HEK293 (cell line): ENCODE data around the gene XIRP2.

ENCODE experiments used
- CTCF ChIA-PET: fragments of 350-600 bp; formaldehyde crosslinking; extraction: SDS; loops from one replicate; lab custom pipeline; 2021; ENCODE audit warnings: antibody characterized with exemption; lab: Yijun Ruan, JAX
- POLR2A ChIA-PET: fragments of 300-600 bp; formaldehyde crosslinking; extraction: SDS; loops from one replicate; lab custom pipeline; 2020; ENCODE audit warnings: antibody characterized with exemption, inconsistent platforms; lab: Yijun Ruan, JAX
- H3K27ac ChIP-seq: fragments of 200-500 bp; sonication (Bioruptor generic); 2 replicates; pipeline ENCODE4 v1.5.1; 2014; ENCODE audit warnings: low read depth, low read length, control low read depth, inconsistent platforms; ENCODE audit errors: extremely low read depth
- H3K36me3 ChIP-seq, 2 experiments: fragments of 200-500 bp in 1 of 2; sonication (Bioruptor generic) in 1 of 2; 1 replicate in 1 of 2; 2 replicates in 1 of 2; pipeline ENCODE4 v1.5.1; 2014 to 2017; ENCODE audit warnings: inconsistent platforms in 2 of 2, low read length in 2 of 2; ENCODE audit not compliant: control insufficient read depth in 2 of 2, insufficient read depth in 1 of 2
- H3K4me1 ChIP-seq: fragments of 200-500 bp; sonication (Bioruptor generic); 2 replicates; pipeline ENCODE4 v1.5.1; 2014; ENCODE audit warnings: mild to moderate bottlenecking, low read length, inconsistent platforms; ENCODE audit not compliant: control insufficient read depth, insufficient read depth
- H3K4me3 ChIP-seq: 2 replicates; pipeline ENCODE4 v1.5.1; 2011; ENCODE audit warnings: low read depth, mild to moderate bottlenecking, control low read depth, low read length, moderate library complexity
- H3K9me3 ChIP-seq: fragments of 200-500 bp; sonication (Bioruptor generic); 2 replicates; pipeline ENCODE4 v1.5.1; 2014; ENCODE audit warnings: low read depth, low read length, inconsistent platforms; ENCODE audit not compliant: control insufficient read depth, insufficient read depth
- FEZF1 ChIP-seq: fragments of 450-650 bp; formaldehyde crosslinking; IDR thresholded peaks from 2 replicates; pipeline ENCODE4 v1.5.1; 2016; ENCODE audit warnings: missing biosample characterization, missing genetic modification characterization
- IKZF3 ChIP-seq: fragments of 450-650 bp; IDR thresholded peaks from 2 replicates; pipeline ENCODE4 v1.5.0; 2018; ENCODE audit warnings: missing biosample characterization, mild to moderate bottlenecking, missing genetic modification characterization, moderate library complexity
- KLF7 ChIP-seq: fragments of 450-650 bp; formaldehyde crosslinking; IDR thresholded peaks from 2 replicates; pipeline ENCODE4 v1.5.1; 2016; ENCODE audit warnings: missing biosample characterization, missing genetic modification characterization, borderline replicate concordance
- SCRT2 ChIP-seq: fragments of 450-650 bp; formaldehyde crosslinking; IDR thresholded peaks from 2 replicates; pipeline ENCODE4 v1.5.1; 2016; ENCODE audit warnings: missing biosample characterization, missing genetic modification characterization
- YY2 ChIP-seq: fragments of 450-650 bp; formaldehyde crosslinking; IDR thresholded peaks from 2 replicates; pipeline ENCODE4 v1.5.1; 2016; ENCODE audit warnings: missing biosample characterization, missing genetic modification characterization
- ZBTB20 ChIP-seq: fragments of 450-650 bp; formaldehyde crosslinking; IDR thresholded peaks from 2 replicates; pipeline ENCODE4 v1.5.1; 2016; ENCODE audit warnings: missing biosample characterization, missing genetic modification characterization
- ZEB2 ChIP-seq: fragments of 450-650 bp; formaldehyde crosslinking; IDR thresholded peaks from 2 replicates; pipeline ENCODE4 v1.5.1; 2016; ENCODE audit warnings: missing biosample characterization, missing genetic modification characterization
- ZNF155 ChIP-seq: fragments of 450-650 bp; formaldehyde crosslinking; IDR thresholded peaks from 2 replicates; pipeline ENCODE4 v1.5.1; 2016; ENCODE audit warnings: missing biosample characterization, missing genetic modification characterization
- ZNF184 ChIP-seq: fragments of 450-650 bp; IDR thresholded peaks from 2 replicates; pipeline ENCODE4 v1.5.1; 2018; ENCODE audit warnings: missing biosample characterization, mild to moderate bottlenecking, missing genetic modification characterization
- ZNF248 ChIP-seq: fragments of 450-650 bp; formaldehyde crosslinking; IDR thresholded peaks from 2 replicates; pipeline ENCODE4 v1.5.1; 2017; ENCODE audit warnings: missing biosample characterization, missing genetic modification characterization
- ZNF292 ChIP-seq: fragments of 450-650 bp; formaldehyde crosslinking; IDR thresholded peaks from 2 replicates; pipeline ENCODE4 v1.5.1; 2016; ENCODE audit warnings: low read depth, missing biosample characterization, missing genetic modification characterization, borderline replicate concordance
- ZNF426 ChIP-seq: fragments of 450-650 bp; formaldehyde crosslinking; IDR thresholded peaks from 2 replicates; pipeline ENCODE4 v1.5.1; 2017; ENCODE audit warnings: missing biosample characterization, missing genetic modification characterization, mild to moderate bottlenecking, inconsistent platforms, moderate library complexity
- ZNF473 ChIP-seq: fragments of 450-650 bp; formaldehyde crosslinking; IDR thresholded peaks from 2 replicates; pipeline ENCODE4 v1.5.1; 2017; ENCODE audit warnings: missing biosample characterization, missing genetic modification characterization
- ZNF555 ChIP-seq: fragments of 450-650 bp; formaldehyde crosslinking; conservative IDR thresholded peaks from 2 replicates; pipeline ENCODE4 v1.5.1; 2017; ENCODE audit warnings: missing biosample characterization, mild to moderate bottlenecking, missing genetic modification characterization, inconsistent platforms
- ZNF558 ChIP-seq: fragments of 450-650 bp; formaldehyde crosslinking; IDR thresholded peaks from 2 replicates; pipeline ENCODE4 v1.5.1; 2016; ENCODE audit warnings: missing biosample characterization, missing genetic modification characterization
- ZNF571 ChIP-seq: fragments of 450-650 bp; formaldehyde crosslinking; IDR thresholded peaks from 2 replicates; pipeline ENCODE4 v1.5.0; 2017; ENCODE audit warnings: missing biosample characterization, missing genetic modification characterization
- ZNF707 ChIP-seq: fragments of 450-650 bp; formaldehyde crosslinking; IDR thresholded peaks from 2 replicates; pipeline ENCODE4 v1.5.1; 2016; ENCODE audit warnings: missing biosample characterization, missing genetic modification characterization
- ZNF837 ChIP-seq: fragments of 450-650 bp; formaldehyde crosslinking; IDR thresholded peaks from 2 replicates; pipeline ENCODE4 v1.5.1; 2016; ENCODE audit warnings: missing biosample characterization, missing genetic modification characterization
- ZSCAN16 ChIP-seq: fragments of 450-650 bp; formaldehyde crosslinking; IDR thresholded peaks from 2 replicates; pipeline ENCODE4 v1.5.1; 2016; ENCODE audit warnings: missing biosample characterization, missing genetic modification characterization
- ZXDB ChIP-seq: fragments of 450-650 bp; formaldehyde crosslinking; IDR thresholded peaks from 2 replicates; pipeline ENCODE4 v1.5.1; 2016; ENCODE audit warnings: missing biosample characterization, missing genetic modification characterization
- TF ChIP-seq, protein P1 (sequence below): fragments of 450-650 bp; formaldehyde crosslinking; IDR thresholded peaks from 2 replicates; pipeline ENCODE4 v1.5.1; 2016; ENCODE audit warnings: missing biosample characterization, missing genetic modification characterization, low read depth
- TF ChIP-seq, protein P2 (sequence below): fragments of 450-650 bp; formaldehyde crosslinking; IDR thresholded peaks from 2 replicates; pipeline ENCODE4 v1.5.1; 2016; ENCODE audit warnings: missing biosample characterization, missing genetic modification characterization
- TF ChIP-seq, protein P3 (sequence below): fragments of 450-650 bp; formaldehyde crosslinking; IDR thresholded peaks from 2 replicates; pipeline ENCODE4 v1.5.1; 2017; ENCODE audit warnings: missing biosample characterization, missing genetic modification characterization
- TF ChIP-seq, protein P4 (sequence below): fragments of 450-650 bp; formaldehyde crosslinking; IDR thresholded peaks from 2 replicates; pipeline ENCODE4 v1.5.1; 2016; ENCODE audit warnings: missing biosample characterization, missing genetic modification characterization

XIRP2 gene

DNA sequence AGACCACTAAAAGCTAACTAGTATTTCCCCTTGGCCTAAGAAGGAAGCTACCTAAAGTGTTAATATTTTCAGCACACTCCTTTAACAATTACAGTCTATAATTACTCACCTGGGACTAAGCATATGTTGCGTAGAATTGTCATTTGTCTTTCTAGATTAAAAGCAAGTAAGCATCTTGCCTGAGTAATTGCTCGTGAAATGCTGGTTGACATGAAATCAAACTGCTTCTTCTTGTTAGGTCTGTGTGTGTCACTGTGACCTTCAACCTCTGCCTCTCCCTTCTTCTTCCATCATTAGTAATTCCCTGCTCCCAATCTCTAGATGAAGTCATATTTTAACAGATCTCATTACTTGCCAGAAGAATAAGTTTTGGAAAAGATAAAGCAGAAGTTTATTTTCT is 212.2 kb downstream of the XIRP2 start:
- Histone ChIP-seq H3K4me1 (no peaks in the 10 kb centered on the region), H3K27ac (no peak overlapping the region), H3K36me3 (no peaks in the 10 kb centered on the region), H3K9me3 (no peaks in the 10 kb centered on the region), H3K4me3 (no peak overlapping the region)
- TF ChIP-seq, protein P1, sequence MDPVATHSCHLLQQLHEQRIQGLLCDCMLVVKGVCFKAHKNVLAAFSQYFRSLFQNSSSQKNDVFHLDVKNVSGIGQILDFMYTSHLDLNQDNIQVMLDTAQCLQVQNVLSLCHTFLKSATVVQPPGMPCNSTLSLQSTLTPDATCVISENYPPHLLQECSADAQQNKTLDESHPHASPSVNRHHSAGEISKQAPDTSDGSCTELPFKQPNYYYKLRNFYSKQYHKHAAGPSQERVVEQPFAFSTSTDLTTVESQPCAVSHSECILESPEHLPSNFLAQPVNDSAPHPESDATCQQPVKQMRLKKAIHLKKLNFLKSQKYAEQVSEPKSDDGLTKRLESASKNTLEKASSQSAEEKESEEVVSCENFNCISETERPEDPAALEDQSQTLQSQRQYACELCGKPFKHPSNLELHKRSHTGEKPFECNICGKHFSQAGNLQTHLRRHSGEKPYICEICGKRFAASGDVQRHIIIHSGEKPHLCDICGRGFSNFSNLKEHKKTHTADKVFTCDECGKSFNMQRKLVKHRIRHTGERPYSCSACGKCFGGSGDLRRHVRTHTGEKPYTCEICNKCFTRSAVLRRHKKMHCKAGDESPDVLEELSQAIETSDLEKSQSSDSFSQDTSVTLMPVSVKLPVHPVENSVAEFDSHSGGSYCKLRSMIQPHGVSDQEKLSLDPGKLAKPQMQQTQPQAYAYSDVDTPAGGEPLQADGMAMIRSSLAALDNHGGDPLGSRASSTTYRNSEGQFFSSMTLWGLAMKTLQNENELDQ (tag by site-specific recombination): no peak
- TF ChIP-seq ZNF248 (no peak), FEZF1 (tag by site-specific recombination) (no peak), ZEB2 (no peak)
- ChIA-PET CTCF (no interaction called here), POLR2A (no interaction called here)

DNA sequence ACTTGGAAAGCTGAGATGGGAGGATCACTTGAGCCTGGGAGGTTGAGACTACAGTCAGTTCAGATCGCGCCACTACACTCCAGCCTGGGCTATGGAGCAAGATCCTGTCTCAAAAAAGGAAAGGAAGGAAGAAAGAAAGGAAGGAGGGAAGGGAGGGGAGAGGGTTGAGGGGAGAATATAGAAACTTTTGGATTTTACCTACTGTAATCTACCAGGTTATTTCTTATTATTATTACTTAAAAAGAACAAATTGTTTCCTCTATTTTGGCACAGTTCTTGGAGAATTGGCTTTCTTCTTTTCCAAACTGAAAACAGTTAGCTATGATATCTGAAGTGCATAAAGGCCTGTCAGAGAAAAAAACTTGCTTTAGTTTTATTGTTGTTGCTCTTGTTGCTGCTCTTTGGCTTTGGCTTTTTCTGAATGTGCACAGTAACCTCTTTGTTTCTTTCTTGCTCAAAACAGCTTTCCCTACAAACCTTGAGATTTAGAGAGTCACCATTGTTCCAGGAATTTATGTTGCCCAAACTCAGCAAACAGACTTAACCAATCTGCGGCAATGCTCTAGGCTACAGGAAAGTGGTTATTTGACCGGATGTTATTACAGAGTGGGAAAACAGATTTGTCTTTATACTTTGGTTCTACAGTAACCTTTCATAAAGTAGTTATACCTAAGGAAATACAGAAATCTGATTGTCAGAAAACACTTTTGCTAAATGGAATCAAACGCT is 214.9 kb downstream of the XIRP2 start:
- Histone ChIP-seq H3K27ac (no peak overlapping the region), H3K4me1 (no peaks in the 10 kb centered on the region), H3K9me3 (no peaks in the 10 kb centered on the region), H3K36me3 (no peaks in the 10 kb centered on the region), H3K4me3 (no peak overlapping the region)
- TF ChIP-seq, protein P2, sequence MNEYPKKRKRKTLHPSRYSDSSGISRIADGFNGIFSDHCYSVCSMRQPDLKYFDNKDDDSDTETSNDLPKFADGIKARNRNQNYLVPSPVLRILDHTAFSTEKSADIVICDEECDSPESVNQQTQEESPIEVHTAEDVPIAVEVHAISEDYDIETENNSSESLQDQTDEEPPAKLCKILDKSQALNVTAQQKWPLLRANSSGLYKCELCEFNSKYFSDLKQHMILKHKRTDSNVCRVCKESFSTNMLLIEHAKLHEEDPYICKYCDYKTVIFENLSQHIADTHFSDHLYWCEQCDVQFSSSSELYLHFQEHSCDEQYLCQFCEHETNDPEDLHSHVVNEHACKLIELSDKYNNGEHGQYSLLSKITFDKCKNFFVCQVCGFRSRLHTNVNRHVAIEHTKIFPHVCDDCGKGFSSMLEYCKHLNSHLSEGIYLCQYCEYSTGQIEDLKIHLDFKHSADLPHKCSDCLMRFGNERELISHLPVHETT (tag by site-specific recombination): no peak
- no peak for TF ChIP-seq ZNF558
- TF ChIP-seq ZSCAN16: no peak
- no peak for TF ChIP-seq ZNF707 (tag by site-specific recombination)
- no peak for TF ChIP-seq YY2
- no peak for TF ChIP-seq KLF7 (tag by site-specific recombination)
- no peak for TF ChIP-seq ZNF426 (tag by site-specific recombination)
- TF ChIP-seq ZNF155: no peak
- no peak for TF ChIP-seq ZNF473 (tag by site-specific recombination)
- TF ChIP-seq, protein P3, sequence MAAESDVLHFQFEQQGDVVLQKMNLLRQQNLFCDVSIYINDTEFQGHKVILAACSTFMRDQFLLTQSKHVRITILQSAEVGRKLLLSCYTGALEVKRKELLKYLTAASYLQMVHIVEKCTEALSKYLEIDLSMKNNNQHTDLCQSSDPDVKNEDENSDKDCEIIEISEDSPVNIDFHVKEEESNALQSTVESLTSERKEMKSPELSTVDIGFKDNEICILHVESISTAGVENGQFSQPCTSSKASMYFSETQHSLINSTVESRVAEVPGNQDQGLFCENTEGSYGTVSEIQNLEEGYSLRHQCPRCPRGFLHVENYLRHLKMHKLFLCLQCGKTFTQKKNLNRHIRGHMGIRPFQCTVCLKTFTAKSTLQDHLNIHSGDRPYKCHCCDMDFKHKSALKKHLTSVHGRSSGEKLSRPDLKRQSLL (tag by site-specific recombination): no peak
- TF ChIP-seq ZNF292 (tag by site-specific recombination): no peak
- CTCF ChIA-PET: no interaction called here
- POLR2A ChIA-PET: no interaction called here

DNA sequence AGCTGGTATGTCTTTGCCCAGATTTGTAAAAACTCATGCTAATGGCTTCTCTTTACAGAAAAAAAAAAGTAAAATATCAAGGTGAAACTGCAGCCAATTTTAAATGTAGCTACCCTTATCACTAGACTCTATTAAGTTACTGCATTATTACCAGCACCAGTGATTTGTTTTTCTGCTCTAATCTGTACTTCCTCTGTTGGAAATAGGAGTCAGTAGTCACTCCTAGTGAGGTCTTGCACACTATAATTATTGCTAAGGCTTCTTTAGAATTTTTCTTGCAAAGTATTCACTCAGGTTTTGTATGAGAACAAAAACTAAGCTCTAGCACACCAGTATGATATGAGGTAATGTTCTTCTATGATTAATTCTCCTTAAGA is 215.5 kb downstream of the XIRP2 start:
- TF ChIP-seq ZXDB (tag by site-specific recombination) (no peak), ZNF837 (tag by site-specific recombination) (no peak), ZBTB20 (tag by site-specific recombination) (no peak), SCRT2 (tag by site-specific recombination) (no peak), IKZF3 (tag by site-specific recombination) (no peak), ZNF555 (tag by site-specific recombination) (no peak), ZNF571 (tag by site-specific recombination) (no peak), ZNF184 (no peak)
- TF ChIP-seq, protein P4, sequence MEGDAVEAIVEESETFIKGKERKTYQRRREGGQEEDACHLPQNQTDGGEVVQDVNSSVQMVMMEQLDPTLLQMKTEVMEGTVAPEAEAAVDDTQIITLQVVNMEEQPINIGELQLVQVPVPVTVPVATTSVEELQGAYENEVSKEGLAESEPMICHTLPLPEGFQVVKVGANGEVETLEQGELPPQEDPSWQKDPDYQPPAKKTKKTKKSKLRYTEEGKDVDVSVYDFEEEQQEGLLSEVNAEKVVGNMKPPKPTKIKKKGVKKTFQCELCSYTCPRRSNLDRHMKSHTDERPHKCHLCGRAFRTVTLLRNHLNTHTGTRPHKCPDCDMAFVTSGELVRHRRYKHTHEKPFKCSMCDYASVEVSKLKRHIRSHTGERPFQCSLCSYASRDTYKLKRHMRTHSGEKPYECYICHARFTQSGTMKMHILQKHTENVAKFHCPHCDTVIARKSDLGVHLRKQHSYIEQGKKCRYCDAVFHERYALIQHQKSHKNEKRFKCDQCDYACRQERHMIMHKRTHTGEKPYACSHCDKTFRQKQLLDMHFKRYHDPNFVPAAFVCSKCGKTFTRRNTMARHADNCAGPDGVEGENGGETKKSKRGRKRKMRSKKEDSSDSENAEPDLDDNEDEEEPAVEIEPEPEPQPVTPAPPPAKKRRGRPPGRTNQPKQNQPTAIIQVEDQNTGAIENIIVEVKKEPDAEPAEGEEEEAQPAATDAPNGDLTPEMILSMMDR (tag by site-specific recombination): no peak
- CTCF ChIA-PET: no interaction called here
- Histone ChIP-seq H3K4me1 (no peaks in the 10 kb centered on the region), H3K36me3 (no peaks in the 10 kb centered on the region), H3K27ac (no peak overlapping the region), H3K9me3 (no peaks in the 10 kb centered on the region), H3K4me3 (no peak overlapping the region)
- POLR2A ChIA-PET: no interaction called here
